B cell (primary cell): ENCODE data around the gene FAM72B. TPM values are rescaled to one million over a fixed set of nuclear protein-coding genes. Genes with fewer than 3 reads are reported as not detected.
"Not testable (repeated sequence)": the region's sequence is repeated elsewhere in the genome, so short reads cannot be mapped to it uniquely, and the experiment has no call there.

Experiments used
- ATAC-seq: fragments of 200-7000 bp; cut with Tn5 transposase; one replicate; pipeline ENCODE4 v1.10.0; 2021; ENCODE audit warnings: low read depth, mild to moderate bottlenecking, moderate number of reproducible peaks, moderate library complexity
- CTCF ChIA-PET: fragments of 350-600 bp; sonication (Branson Sonifier 250); formaldehyde crosslinking; loops from one replicate; lab custom pipeline; 2021; ENCODE audit warnings: antibody characterized with exemption, inconsistent platforms; lab: Charles Lee
- POLR2A ChIA-PET: fragments of 350-600 bp; sonication (Branson Sonifier 250); formaldehyde crosslinking; loops from one replicate; lab custom pipeline; 2021; ENCODE audit warnings: antibody characterized with exemption; lab: Charles Lee
- DNase-seq: peaks from one replicate; pipeline ENCODE4 v3.0.0; 2013
- H2AFZ ChIP-seq: 2 replicates; pipeline ENCODE4 v1.6.1; 2012; ENCODE audit warnings: mild to moderate bottlenecking, low read depth, low read length; ENCODE audit not compliant: insufficient read depth, poor library complexity, severe bottlenecking
- H3K27ac ChIP-seq, 2 donors: 1 replicate in 1 of 2; 2 replicates in 1 of 2; pipeline ENCODE4 v1.5.1; 2012 to 2013; ENCODE audit warnings: low read length in 2 of 2, mild to moderate bottlenecking in 2 of 2, moderate library complexity in 1 of 2
- H3K27me3 ChIP-seq, 4 experiments: fragments of 200-600 bp in 1 of 4; sonication (generic) in 1 of 4; replicated peaks in 1 of 4; 1 replicate in 2 of 4; 2 replicates in 2 of 4; pipeline versions ENCODE4 v1.6.1 to v1.7.0; 2013 to 2016; ENCODE audit warnings: low read length in 3 of 4, mild to moderate bottlenecking in 2 of 4, mixed read lengths in 1 of 4, moderate library complexity in 1 of 4; ENCODE audit not compliant: insufficient read depth in 4 of 4, control insufficient read depth in 3 of 4; ENCODE audit errors: control extremely low read depth in 1 of 4
- H3K36me3 ChIP-seq, 2 experiments: replicated peaks in 1 of 2; 1 replicate in 1 of 2; 2 replicates in 1 of 2; pipeline versions ENCODE4 v1.6.1 to v1.7.1; 2013; ENCODE audit warnings: low read length in 1 of 2; ENCODE audit not compliant: insufficient read depth in 2 of 2, control insufficient read depth in 1 of 2; ENCODE audit errors: control extremely low read depth in 1 of 2, extremely low read depth in 1 of 2
- H3K4me1 ChIP-seq, 2 donors: fragments of 200-600 bp in 1 of 2; sonication (generic) in 1 of 2; 1 replicate in 1 of 2; 2 replicates in 1 of 2; pipeline versions ENCODE4 v1.5.1 to v1.6.1; 2013 to 2017; ENCODE audit warnings: low read length in 2 of 2; ENCODE audit not compliant: control insufficient read depth in 2 of 2, insufficient read depth in 2 of 2
- H3K4me2 ChIP-seq: replicated peaks from 2 replicates; pipeline ENCODE3; 2012; ENCODE audit warnings: mild to moderate bottlenecking, low read depth, low read length; ENCODE audit not compliant: poor library complexity, severe bottlenecking
- H3K4me3 ChIP-seq, 5 experiments: fragments of 200-600 bp in 1 of 5; sonication (generic) in 1 of 5; 1 replicate in 3 of 5; 2 replicates in 2 of 5; pipeline versions ENCODE4 v1.5.1 to v1.7.0; 2011 to 2016; ENCODE audit warnings: low read length in 4 of 5, mild to moderate bottlenecking in 4 of 5, low read depth in 2 of 5, control low read depth in 1 of 5, moderate library complexity in 1 of 5; ENCODE audit not compliant: insufficient read depth in 1 of 5; ENCODE audit errors: control extremely low read depth in 1 of 5, extremely low read depth in 1 of 5
- H3K79me2 ChIP-seq: fragments of 200-600 bp; sonication (generic); one replicate; pipeline ENCODE4 v1.6.0; 2016; ENCODE audit warnings: low read length; ENCODE audit not compliant: control insufficient read depth, insufficient read depth
- H3K9ac ChIP-seq: fragments of 200-600 bp; sonication (generic); 2 replicates; pipeline ENCODE4 v1.6.1; 2017; ENCODE audit warnings: mild to moderate bottlenecking, low read length, moderate library complexity
- H3K9me3 ChIP-seq, 3 donors: one replicate each; pipeline versions ENCODE4 v1.6.1 to v1.7.1; 2013; ENCODE audit warnings: low read length in 2 of 3; ENCODE audit not compliant: control insufficient read depth in 2 of 3, insufficient read depth in 1 of 3; ENCODE audit errors: control extremely low read depth in 1 of 3
- H4K20me1 ChIP-seq: 2 replicates; pipeline ENCODE4 v1.6.0; 2012; ENCODE audit warnings: mild to moderate bottlenecking, low read length; ENCODE audit not compliant: insufficient read depth, control insufficient read depth, poor library complexity, severe bottlenecking
- H3K27ac Mint-ChIP-seq: one replicate; pipeline ENCODE4 v1.8.0; 2021; ENCODE audit warnings: mixed read lengths
- H3K27me3 Mint-ChIP-seq: one replicate; pipeline ENCODE4 v1.8.0; 2021; ENCODE audit warnings: mixed read lengths
- H3K4me1 Mint-ChIP-seq: one replicate; pipeline ENCODE4 v1.8.0; 2021; ENCODE audit warnings: mixed read lengths
- H3K4me3 Mint-ChIP-seq: one replicate; pipeline ENCODE4 v1.8.0; 2021; ENCODE audit warnings: mixed read lengths
- H3K9me3 Mint-ChIP-seq: one replicate; pipeline ENCODE4 v1.8.0; 2022; ENCODE audit warnings: mixed read lengths; ENCODE audit not compliant: insufficient read depth
- WGBS: methylation state at CpG from one replicate; pipeline ENCODE4 v1.1.5; 2013; ENCODE audit warnings: missing lambda C conversion rate; ENCODE audit not compliant: insufficient coverage; 5-methylcytosine and 5-hydroxymethylcytosine counted together
- intact Hi-C: fragments of 100-400 bp; cut with micrococcal nuclease; formaldehyde crosslinking; loops from one replicate; pipeline ENCODE4 v1.10.0; 2022
- polyA plus RNA-seq: library from polyadenylated mRNA; depleted of rRNA; stranded (reverse); fragments of >200 nt; gene quantifications from 2 replicates; pipeline ENCODE4 v1.2.3, GENCODE V29; 2012
- total RNA-seq, 2 donors: library from RNA; stranded (reverse); fragments of 120-200 nt in 1 of 2; gene quantifications; 1 replicate in 1 of 2; 2 replicates in 1 of 2; pipeline versions ENCODE4 v1.2.3 to v1.2.4, GENCODE V29; 2013 to 2022

The FAM72B gene
- total and polyA plus RNA-seq, 2 donors (not counting 1 experiment from before 2014, with no cell fraction given): 0.45 to 0.62 TPM

DNA sequence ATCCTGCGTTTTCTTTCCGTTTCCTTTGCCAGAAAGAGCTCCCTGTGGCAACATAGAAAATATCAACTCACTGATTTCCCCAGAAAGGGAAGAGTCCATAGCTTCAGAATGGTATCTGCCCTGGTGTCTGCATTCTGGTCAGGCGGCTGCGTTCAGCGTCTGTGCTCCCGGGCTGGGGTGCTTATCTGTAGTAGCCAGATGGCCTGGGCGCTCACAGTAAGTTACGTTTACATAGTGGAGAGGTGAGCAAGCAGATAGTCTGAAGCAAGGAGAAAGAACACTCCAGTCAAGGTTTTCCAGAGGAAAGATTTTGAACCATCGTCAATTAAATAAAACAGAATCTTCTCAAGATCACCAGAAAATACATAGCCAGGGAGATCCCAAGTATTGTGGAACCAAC lies 29.4 kb upstream of the FAM72B start:
- WGBS: no CpG with 5 or more reads among the region's 9 CpGs
- H3K4me2 ChIP-seq, DNase-seq, H3K79me2 ChIP-seq, H3K4me1 ChIP-seq, H4K20me1 ChIP-seq, H2AFZ ChIP-seq, H3K9me3 ChIP-seq, ATAC-seq, H3K36me3 ChIP-seq, H3K9ac ChIP-seq, H3K4me3 ChIP-seq, H3K4me3 Mint-ChIP-seq, H3K27me3 ChIP-seq, H3K27ac ChIP-seq, POLR2A ChIA-PET, H3K27ac Mint-ChIP-seq, CTCF ChIA-PET, H3K4me1 Mint-ChIP-seq, intact Hi-C loops, H3K27me3 Mint-ChIP-seq, H3K9me3 Mint-ChIP-seq: not testable (repeated sequence)

- DNase-seq, H3K36me3 ChIP-seq, H3K4me1 Mint-ChIP-seq, H2AFZ ChIP-seq, CTCF ChIA-PET, H3K79me2 ChIP-seq, POLR2A ChIA-PET, H3K4me3 Mint-ChIP-seq, H3K4me3 ChIP-seq, intact Hi-C loops, H3K27me3 Mint-ChIP-seq, H4K20me1 ChIP-seq, H3K9ac ChIP-seq, H3K27ac Mint-ChIP-seq, H3K9me3 Mint-ChIP-seq, H3K4me2 ChIP-seq, H3K9me3 ChIP-seq, H3K27ac ChIP-seq, H3K4me1 ChIP-seq, ATAC-seq, H3K27me3 ChIP-seq: not testable (repeated sequence)
- no CpG with 5 or more reads among the region's 2 CpGs for WGBS
These were observed 26.6 kb upstream of the FAM72B start for GRCh38 chr1:121210778-121211177.

GRCh38 chr1:121208375-121208774 lies 24.2 kb upstream of the FAM72B start:
- no CpG with 5 or more reads among the region's 6 CpGs for WGBS
- DNase-seq, H3K27ac Mint-ChIP-seq, H3K27ac ChIP-seq, CTCF ChIA-PET, H3K9me3 Mint-ChIP-seq, H3K4me1 Mint-ChIP-seq, H3K4me1 ChIP-seq, H3K4me2 ChIP-seq, H3K9me3 ChIP-seq, POLR2A ChIA-PET, intact Hi-C loops, H3K9ac ChIP-seq, H3K4me3 Mint-ChIP-seq, H3K27me3 ChIP-seq, H4K20me1 ChIP-seq, H2AFZ ChIP-seq, H3K36me3 ChIP-seq, H3K27me3 Mint-ChIP-seq, ATAC-seq, H3K79me2 ChIP-seq, H3K4me3 ChIP-seq: not testable (repeated sequence)

DNA sequence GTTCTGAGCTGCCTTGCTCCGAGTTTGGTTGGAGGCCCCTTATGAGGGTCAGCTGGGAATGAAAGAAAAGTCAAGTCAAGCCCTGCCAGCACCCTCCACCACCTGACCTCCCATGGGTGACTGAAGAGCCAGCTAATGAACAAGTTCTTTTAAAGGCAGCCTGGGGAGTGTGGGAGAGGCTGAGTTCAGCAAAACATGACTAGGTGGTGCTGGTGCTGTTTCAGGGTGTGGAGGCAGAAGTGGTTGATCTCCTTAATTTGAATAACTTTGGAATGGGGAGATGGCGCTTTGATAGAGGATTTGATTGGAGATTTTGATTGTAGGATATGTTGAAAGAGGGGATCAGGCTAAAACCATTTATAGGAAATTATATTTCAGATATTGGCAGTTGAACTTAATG lies 23.2 kb upstream of the FAM72B start:
- WGBS: no CpG with 5 or more reads among the region's 2 CpGs
- CTCF ChIA-PET, H3K79me2 ChIP-seq, H3K27me3 Mint-ChIP-seq, H3K27ac Mint-ChIP-seq, H3K9me3 Mint-ChIP-seq, H3K4me2 ChIP-seq, H3K9ac ChIP-seq, H3K9me3 ChIP-seq, H2AFZ ChIP-seq, POLR2A ChIA-PET, H3K4me1 ChIP-seq, H4K20me1 ChIP-seq, H3K4me3 ChIP-seq, intact Hi-C loops, H3K27ac ChIP-seq, ATAC-seq, DNase-seq, H3K4me1 Mint-ChIP-seq, H3K4me3 Mint-ChIP-seq, H3K36me3 ChIP-seq, H3K27me3 ChIP-seq: not testable (repeated sequence)
